Thoracic aorta (tissue), 2 donors: ENCODE measurements around the gene RGS7. TPM values are rescaled to one million over a fixed set of nuclear protein-coding genes. Genes with fewer than 3 reads are reported as not detected.
"Not testable (repeated sequence)": the region's sequence is repeated elsewhere in the genome, so short reads cannot be mapped to it uniquely, and the experiment has no call there.

Source experiments
- ATAC-seq: fragments of 150-250 bp; one replicate; pipeline ENCODE4 v1.8.0; 2017; ENCODE audit warnings: low read depth; ENCODE audit not compliant: insufficient number of reproducible peaks, low FRiP score
- DNase-seq: peaks from one replicate; pipeline ENCODE4 v3.0.0-alpha.2; 2020; ENCODE audit warnings: low spot score
- H3K27ac ChIP-seq, 2 donors: fragments of 200-600 bp; sonication (generic); 1 replicate in 1 of 2; 2 replicates in 1 of 2; pipeline ENCODE4 v1.5.1; 2016; ENCODE audit warnings: mild to moderate bottlenecking in 2 of 2, moderate library complexity in 2 of 2
- H3K27me3 ChIP-seq: fragments of 200-600 bp; sonication (generic); replicated peaks from 2 replicates; pipeline ENCODE4 v1.6.0; 2016; ENCODE audit warnings: mild to moderate bottlenecking; ENCODE audit not compliant: insufficient read depth
- H3K36me3 ChIP-seq: fragments of 200-600 bp; sonication (generic); one replicate; pipeline ENCODE4 v1.5.1; 2016
- H3K4me1 ChIP-seq, 2 donors: fragments of 200-600 bp; sonication (generic); 1 replicate in 1 of 2; 2 replicates in 1 of 2; pipeline versions ENCODE4 v1.5.1 to v1.6.0; 2016; ENCODE audit warnings: low read depth in 2 of 2, mild to moderate bottlenecking in 1 of 2; ENCODE audit not compliant: control insufficient read depth in 1 of 2
- H3K4me3 ChIP-seq: fragments of 200-600 bp; sonication (generic); 2 replicates; pipeline ENCODE4 v1.5.1; 2016; ENCODE audit warnings: mild to moderate bottlenecking
- H3K9me3 ChIP-seq: fragments of 200-600 bp; sonication (generic); 2 replicates; pipeline ENCODE4 v1.5.1; 2016
- CTCF ChIP-seq: fragments of 200-600 bp; sonication (generic); IDR thresholded peaks from one replicate; pipeline ENCODE4 v1.5.1; 2019; ENCODE audit warnings: antibody characterized with exemption
- total RNA-seq, 2 donors: library from RNA; depleted of rRNA; stranded (reverse); fragments of >200 nt; gene quantifications; one replicate each; pipeline versions ENCODE4 v1.1.0 to v1.2.3, GENCODE V29; 2016

RGS7 gene
- total RNA-seq, 2 donors from 2014 or later: not detected

DNA sequence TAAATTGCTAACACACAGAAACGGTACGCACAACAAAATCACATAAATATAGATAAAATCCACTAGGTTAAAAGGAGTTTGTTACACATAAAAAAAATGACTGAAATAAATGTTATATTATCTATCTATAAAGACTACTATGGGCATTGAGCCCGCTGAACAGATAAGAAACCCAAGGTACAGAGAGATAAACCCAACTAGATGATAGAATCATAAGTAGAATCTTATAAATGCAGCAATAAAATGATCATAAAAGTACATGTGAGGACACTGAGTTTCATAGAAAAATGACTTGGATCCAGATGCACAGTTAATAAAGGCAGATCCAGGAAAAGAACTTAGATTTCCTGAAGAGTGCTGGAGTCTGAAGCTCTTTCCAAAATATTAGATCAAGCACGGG lies 128.7 kb downstream of the RGS7 start:
- Histone ChIP-seq H3K4me1 (no peaks in the 10 kb centered on the region), H3K27me3 (no peaks in the 10 kb centered on the region), H3K4me3 (no peak overlapping the region), H3K27ac (no peak overlapping the region), H3K36me3 (no peaks in the 10 kb centered on the region), H3K9me3 (no peaks in the 10 kb centered on the region)
- TF ChIP-seq CTCF: no peak
- ATAC-seq (no peak), DNase-seq (no peak)

DNA sequence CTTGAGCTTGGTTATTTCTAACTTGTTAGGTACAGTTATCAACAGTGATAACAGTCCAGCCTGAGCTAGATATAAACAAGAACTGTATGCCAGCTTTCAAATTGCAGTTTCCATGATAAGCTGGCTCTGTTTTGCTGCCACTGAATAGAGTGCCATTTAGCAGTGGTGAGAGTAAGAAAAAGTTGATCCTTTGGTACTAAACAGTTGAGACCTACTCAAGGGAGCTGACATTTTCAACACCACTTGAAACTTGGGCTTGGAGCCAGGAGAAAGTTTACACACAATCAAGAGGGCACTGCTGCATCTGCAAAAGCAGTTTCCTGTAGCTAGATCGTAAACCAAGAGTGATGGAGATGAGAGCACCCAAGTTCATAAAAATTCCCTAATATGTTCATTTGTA lies 131.3 kb downstream of the RGS7 start:
- no peaks in the 10 kb centered on the region for H3K9me3 ChIP-seq
- H3K4me3 ChIP-seq: no peak overlapping the region
- no peak overlapping the region for H3K27ac ChIP-seq
- H3K36me3 ChIP-seq: no peaks in the 10 kb centered on the region
- no peaks in the 10 kb centered on the region for H3K4me1 ChIP-seq
- no peak for ATAC-seq
- TF ChIP-seq CTCF: no peak
- no peaks in the 10 kb centered on the region for H3K27me3 ChIP-seq
- no peak for DNase-seq

DNA sequence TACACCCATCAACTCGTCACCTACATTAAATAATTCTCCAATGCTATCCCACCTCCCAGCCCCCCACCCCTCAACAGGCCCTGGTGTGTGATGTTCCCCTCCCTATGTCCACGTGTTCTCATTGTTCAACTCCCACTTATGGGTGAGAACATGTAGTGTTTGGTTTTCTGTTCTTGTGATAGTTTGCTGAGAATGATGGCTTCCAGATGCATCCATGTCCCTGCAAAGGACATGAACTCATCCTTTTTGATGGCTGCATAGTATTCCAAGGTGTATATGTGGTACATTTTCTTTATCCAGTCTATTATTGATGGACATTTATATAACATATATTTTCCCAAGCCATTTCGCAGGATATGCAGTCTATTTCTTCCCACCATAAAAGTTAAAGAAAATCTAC lies 132.8 kb downstream of the RGS7 start:
- H3K9me3 ChIP-seq, H3K27me3 ChIP-seq, H3K4me3 ChIP-seq, H3K27ac ChIP-seq, DNase-seq, H3K36me3 ChIP-seq, ATAC-seq, H3K4me1 ChIP-seq: not testable (repeated sequence)

DNA sequence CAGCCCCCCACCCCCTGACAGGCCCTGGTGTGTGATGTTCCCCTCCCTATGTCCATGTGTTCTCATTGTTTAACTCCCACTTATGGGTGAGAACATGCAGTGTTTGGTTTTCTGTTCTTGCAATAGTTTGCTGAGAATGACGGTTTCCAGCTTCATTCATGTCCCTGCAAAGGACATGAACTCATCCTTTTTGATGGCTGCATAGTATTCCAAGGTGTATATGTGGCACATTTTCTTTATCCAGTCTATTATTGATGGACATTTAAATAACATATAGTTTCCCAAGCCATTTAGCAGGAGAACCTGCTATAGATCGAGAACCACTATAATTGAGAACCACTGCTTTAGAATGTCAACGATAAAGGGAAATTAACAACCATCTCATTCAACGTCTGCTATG lies 134.2 kb downstream of the RGS7 start:
- H3K4me3 ChIP-seq: not testable (repeated sequence)

GRCh38 chr1:241221319-241221718 lies 135.7 kb downstream of the RGS7 start:
- peaks cover 4% of the 10 kb centered on the region for H3K9me3 ChIP-seq
- H3K4me3 ChIP-seq: no peak overlapping the region
- ATAC-seq (no peak), DNase-seq (no peak)
- no peak overlapping the region for H3K27ac ChIP-seq
- no peak for TF ChIP-seq CTCF
- no peaks in the 10 kb centered on the region for H3K27me3 ChIP-seq
- no peaks in the 10 kb centered on the region for H3K36me3 ChIP-seq
- no peaks in the 10 kb centered on the region for H3K4me1 ChIP-seq

More for the DNA sequence above, 134.2 kb downstream of the RGS7 start:
- not testable (repeated sequence) for H3K27ac ChIP-seq, H3K27me3 ChIP-seq, H3K4me1 ChIP-seq, H3K36me3 ChIP-seq, H3K9me3 ChIP-seq, ATAC-seq, DNase-seq

GRCh38 chr1:241220913-241221312 lies 136.1 kb downstream of the RGS7 start:
- not testable (repeated sequence) for H3K4me3 ChIP-seq, ATAC-seq, DNase-seq, H3K4me1 ChIP-seq, H3K27ac ChIP-seq, H3K27me3 ChIP-seq, H3K36me3 ChIP-seq, H3K9me3 ChIP-seq

DNA sequence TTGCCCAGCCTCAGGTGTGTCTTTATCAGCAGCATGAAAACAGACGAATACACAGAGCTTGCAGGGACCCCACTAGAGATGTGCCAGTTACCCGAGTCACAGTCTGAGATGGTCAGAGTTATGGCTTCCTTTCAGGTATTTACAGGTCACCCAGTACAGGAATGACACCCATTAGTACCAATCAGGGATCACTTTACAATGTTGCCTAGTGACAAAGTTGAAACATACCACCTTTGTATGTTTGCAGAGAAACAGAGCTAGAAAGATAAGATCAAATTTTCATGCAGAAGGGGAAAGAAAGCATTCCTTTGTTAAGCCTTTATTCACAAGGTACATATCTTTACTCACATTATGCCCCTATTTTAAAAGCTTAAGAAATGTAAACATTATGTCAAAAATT lies 137.6 kb downstream of the RGS7 start:
- Histone ChIP-seq H3K4me3 (no peak overlapping the region), H3K27ac (no peak overlapping the region), H3K9me3 (peaks cover 4% of the 10 kb centered on the region), H3K4me1 (no peaks in the 10 kb centered on the region), H3K27me3 (no peaks in the 10 kb centered on the region), H3K36me3 (no peaks in the 10 kb centered on the region)
- TF ChIP-seq CTCF: no peak
- no peak for ATAC-seq
- DNase-seq: no peak
